Raji (cell line): ENCODE measurements around the gene PRR20G.

Experiments
- POLR2A ChIP-seq: IDR thresholded peaks from 2 replicates; pipeline ENCODE4 v1.6.1; 2011; ENCODE audit warnings: low read depth, low read length, control low read depth; ENCODE audit not compliant: insufficient read depth

PRR20G gene

DNA sequence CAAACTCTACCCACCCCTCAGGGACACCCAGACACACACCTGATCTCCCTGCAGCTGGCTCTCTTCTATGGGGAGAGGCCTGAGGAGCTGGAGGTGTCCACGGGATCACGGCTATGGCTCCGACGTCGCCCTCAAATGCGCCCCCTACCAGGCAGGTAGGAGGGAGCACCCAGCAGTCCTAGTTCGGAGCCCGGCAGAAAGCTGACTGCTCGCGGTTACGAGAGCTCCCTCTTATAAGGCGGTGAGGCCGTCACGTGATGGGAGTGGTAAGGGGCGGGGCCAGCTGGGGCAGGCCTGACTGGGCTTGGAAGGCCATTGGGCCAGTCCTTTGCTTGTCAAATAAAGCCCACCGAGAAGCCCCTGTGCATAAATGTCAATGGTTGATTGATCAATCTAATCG lies at the start of gene PRR20G:
Gene PRR20G (minus strand): TSS at position 207 of the 400 bp plus-strand sequence. CDS start 681 bp downstream, outside the sequence.
- no peak for TF ChIP-seq POLR2A

DNA sequence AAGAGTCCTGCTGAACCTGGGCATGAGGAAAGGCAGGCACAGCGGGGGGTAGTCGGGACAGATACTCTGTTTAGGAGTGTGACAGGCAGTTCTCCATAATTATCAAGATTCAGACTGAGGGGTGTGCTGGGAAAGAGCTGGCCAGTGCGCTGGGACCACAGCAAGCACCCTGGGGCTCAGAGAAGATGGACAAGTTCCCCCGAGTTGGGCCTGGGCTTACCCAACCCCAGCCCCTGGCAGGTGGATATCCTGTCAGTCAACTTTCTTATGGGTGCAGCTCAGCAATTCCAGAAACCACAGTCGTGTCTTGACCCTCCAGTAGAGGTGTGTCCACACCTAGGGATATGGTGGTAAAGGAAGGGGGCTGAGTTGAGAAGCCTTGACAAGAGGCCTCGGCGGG lies 49.2 kb upstream of the PRR20G start:
- no peak for TF ChIP-seq POLR2A

DNA sequence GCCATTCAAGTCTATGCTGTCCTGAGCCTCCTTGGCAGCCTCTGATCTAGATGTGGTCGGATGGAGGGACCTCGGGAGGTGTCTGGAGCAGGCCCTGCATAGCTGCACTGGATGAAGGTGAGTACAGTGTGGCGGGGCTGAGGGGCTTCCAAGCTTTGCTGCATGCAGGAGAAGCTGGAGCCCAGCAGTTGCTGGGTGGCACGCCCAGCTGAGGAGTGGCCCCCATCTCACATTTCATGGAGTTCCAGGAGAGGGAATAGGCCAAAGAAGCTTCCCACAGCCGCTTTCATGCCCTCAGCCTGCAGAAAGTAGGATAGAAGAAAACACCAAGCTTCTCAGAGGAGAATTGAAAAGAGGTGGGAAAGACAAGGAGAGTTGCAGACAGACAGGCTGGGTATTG lies 48.3 kb upstream of the PRR20G start:
- no peak for TF ChIP-seq POLR2A

DNA sequence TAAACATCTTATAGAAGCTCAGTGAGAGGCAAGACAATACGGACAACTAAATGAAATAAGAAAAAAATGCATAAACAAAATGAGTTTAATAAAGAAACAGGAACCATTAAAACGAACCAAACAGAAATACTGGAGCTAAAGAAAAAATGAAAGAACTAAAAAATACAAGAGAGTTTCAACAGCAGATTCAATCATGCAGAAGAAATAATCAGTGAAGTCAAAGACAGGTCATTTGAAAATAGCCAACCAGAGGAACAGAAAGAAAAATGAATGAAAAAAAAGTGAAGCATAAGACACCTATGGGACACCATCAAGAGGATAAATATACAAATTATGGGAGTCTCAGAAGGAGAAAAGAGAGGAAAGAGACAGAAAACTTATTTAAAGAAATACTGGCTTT lies 42.5 kb upstream of the PRR20G start:
- no peak for TF ChIP-seq POLR2A

DNA sequence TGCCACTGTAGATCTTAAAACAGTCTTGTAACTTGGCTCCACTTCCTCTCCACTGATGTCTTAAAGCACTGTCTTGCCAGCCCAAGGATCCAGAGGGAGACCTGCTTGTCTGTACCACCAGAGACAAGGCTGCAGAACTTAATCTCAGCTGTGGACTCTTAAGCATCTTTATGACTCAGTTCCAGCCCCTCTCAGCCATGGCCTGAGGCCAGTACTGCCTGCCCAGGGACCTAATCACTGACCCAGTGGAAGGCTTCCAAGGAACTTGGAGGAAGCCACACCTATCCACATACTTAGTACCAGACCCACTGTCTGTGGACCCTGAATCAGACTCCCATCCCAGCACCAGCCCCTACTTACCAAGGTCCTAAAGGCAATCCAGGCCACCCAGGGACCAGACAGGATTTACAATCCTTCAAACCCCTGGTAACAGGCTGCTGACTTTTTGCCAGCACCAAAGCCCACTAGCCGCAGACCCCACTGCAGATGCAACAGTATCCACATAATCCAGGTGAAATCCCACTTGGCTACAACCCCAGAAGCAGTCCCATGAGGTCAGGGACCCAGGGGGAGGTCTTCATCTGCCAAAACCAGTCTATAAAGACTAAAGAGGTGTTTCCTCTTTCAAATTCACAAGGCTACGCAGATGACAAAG lies 41.9 kb upstream of the PRR20G start:
- TF ChIP-seq POLR2A = no peak

DNA sequence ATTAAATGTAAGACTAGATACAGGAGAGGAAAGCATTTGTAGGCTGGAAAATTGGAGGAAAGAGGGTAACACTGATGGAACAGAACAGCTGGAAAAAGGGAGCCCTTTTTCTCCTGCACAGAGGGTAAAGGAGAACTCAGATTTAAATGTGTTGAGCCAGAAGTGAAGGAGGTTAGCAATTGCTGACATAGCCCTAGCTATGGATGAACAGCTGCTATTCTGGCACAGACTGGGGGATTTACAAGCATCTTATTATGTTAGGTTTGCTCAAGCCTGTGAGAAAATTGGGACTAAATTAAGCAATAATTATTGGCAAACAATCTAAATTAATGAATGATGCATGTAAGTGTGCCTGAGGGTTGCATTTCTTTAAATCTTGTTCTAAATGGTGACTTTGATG lies 40.6 kb upstream of the PRR20G start:
- no peak for TF ChIP-seq POLR2A

GRCh38 chr3:127326341-127326740 lies 38.5 kb upstream of the PRR20G start:
- TF ChIP-seq POLR2A = no peak

GRCh38 chr3:127325629-127325961 lies 37.7 kb upstream of the PRR20G start:
- TF ChIP-seq POLR2A = no peak

DNA sequence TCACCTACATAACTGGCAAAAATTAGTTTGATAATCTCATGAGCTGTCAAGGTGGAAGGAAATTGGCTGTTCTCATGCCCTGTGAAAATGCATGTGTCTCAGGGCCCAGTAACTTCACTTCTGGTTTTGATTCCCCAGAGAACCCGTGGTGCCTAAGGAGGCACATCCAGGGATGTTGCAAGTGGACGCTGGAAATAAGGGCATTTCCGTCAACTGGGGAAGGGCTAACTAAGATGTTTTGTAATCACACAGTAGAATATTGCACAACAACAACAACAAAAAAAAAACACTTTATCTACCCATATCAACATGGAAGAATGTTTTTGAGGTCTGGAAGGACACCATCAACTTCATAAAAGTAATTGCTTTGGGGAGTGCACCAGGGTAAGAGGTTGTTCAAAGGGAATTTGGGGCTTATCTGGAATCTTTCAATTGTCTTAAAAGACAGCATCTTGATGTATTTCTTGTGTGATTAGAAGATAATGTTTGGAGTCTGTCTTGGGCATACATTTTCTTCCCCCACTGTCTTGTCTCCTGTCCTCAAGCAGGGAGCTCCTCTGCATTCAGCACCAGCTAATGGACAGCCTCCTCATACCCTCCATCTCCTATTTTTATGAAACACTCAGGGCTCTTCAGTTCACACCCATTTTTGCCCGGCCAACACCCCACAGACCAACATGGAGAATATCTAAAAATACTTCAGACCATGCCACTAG lies 37.2 kb upstream of the PRR20G start:
- TF ChIP-seq POLR2A = no peak

GRCh38 chr3:127324076-127324475 lies 36.2 kb upstream of the PRR20G start:
- TF ChIP-seq POLR2A = no peak

- no peak for TF ChIP-seq POLR2A
Measured at GRCh38 chr3:127323581-127323980, 35.7 kb upstream of the PRR20G start.

GRCh38 chr3:127321371-127321770 lies 33.5 kb upstream of the PRR20G start:
- no peak for TF ChIP-seq POLR2A

DNA sequence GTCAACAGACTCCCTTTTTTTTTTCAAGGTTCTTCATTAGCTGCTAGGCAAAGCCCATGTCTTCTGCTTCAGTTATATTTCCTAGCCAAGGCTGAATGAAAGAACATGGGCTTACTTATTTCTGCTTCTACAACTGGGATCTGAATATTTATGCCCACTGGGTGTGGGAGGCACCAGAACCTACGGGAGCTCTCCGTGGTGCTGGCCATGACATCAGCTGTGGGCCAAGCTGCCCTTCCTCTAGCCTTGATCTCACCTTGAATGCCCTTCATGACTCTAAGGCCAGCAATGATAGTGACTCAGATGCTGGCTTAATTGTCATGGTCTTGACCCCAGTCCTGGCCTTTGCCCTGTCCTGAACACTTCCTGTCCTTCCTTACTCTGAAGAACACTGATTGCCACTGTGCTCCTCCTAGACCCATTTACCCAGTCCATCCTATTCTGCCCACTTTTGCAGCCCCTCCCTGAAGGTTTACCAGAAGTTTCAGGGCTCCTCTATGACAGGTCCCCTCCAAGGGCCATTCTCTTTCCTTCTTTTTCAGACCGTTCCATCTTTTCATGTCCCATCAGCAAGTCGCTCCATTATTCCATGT lies 32.8 kb upstream of the PRR20G start:
- no peak for TF ChIP-seq POLR2A

GRCh38 chr3:127316685-127317084 lies 28.8 kb upstream of the PRR20G start:
- TF ChIP-seq POLR2A = no peak

- no peak for TF ChIP-seq POLR2A
Measured at GRCh38 chr3:127312818-127313217, 25.0 kb upstream of the PRR20G start.

- TF ChIP-seq POLR2A = no peak
Measured at GRCh38 chr3:127307916-127308315, 20.1 kb upstream of the PRR20G start.

DNA sequence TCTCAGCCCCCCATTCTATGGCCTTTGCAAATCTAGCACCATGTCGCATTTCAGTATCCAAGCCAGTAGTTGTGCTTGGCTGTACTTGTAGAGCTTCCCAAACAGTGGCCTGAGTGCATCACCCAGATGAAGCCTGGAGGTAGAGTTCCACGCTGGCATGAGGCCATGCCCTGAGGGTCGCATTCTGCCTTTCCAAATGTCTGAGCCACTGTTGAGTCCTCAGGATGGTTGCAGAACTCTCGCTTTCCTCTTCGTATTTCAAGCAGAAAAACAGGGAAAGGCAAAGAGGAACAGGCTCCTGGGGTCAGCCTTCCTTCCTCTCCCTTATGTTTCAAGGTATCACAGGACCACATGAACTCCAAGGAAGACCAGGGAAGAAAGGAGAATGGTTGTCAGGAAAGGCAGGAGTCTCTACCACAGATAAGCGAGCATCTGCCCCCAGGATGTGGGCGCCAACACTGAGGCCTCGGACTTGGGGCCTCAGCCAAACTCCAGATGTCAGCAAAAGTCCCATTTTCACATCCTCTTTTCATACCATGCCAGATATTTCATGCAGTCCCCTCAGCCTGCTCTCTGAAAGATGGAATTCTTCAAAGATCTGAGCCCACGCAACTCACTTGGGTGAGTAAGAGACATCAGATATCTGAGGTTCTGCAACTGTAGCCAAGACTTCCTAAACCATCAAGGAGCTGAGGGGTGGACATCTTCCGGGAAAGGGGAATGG lies 19.4 kb upstream of the PRR20G start:
- TF ChIP-seq POLR2A = no peak
